Uterus (tissue), 4 donors: ENCODE results near the gene MYO16. TPM values are rescaled to one million over a fixed set of nuclear protein-coding genes. Genes with fewer than 3 reads are reported as not detected.

Experiments
- DNase-seq, 2 donors: peaks; one replicate each; pipeline ENCODE4 v3.0.0-alpha.2; 2019 to 2020
- H3K27ac ChIP-seq, 2 donors: fragments of 200-600 bp; sonication (generic); 1 replicate in 1 of 2; 2 replicates in 1 of 2; pipeline ENCODE4 v1.5.1; 2016 to 2018
- H3K27me3 ChIP-seq, 2 donors: fragments of 200-600 bp; sonication (generic); one replicate each; pipeline ENCODE4 v1.5.1; 2018 to 2019; ENCODE audit warnings: control low read depth in 1 of 2
- H3K36me3 ChIP-seq, 2 donors: fragments of 200-600 bp; sonication (generic); one replicate each; pipeline ENCODE4 v1.5.1; 2019; ENCODE audit warnings: control low read depth in 1 of 2
- H3K4me1 ChIP-seq, 2 donors: fragments of 200-600 bp; sonication (generic); one replicate each; pipeline ENCODE4 v1.5.1; 2018 to 2019; ENCODE audit warnings: control low read depth in 1 of 2
- H3K4me3 ChIP-seq, 2 donors: fragments of 200-600 bp; sonication (generic); 1 replicate in 1 of 2; 2 replicates in 1 of 2; pipeline ENCODE4 v1.5.1; 2018 to 2019; ENCODE audit warnings: mild to moderate bottlenecking in 1 of 2
- H3K9me3 ChIP-seq, 2 donors: fragments of 200-600 bp; sonication (generic); one replicate each; pipeline ENCODE4 v1.5.1; 2019; ENCODE audit warnings: control low read depth in 1 of 2
- CTCF ChIP-seq, 4 experiments: fragments of 200-600 bp in 2 of 4; fragments of 450-650 bp in 2 of 4; sonication (generic) in 2 of 4; IDR thresholded peaks; one replicate each; pipeline ENCODE4 v1.5.1; 2016 to 2019; ENCODE audit warnings: antibody characterized with exemption in 4 of 4, mild to moderate bottlenecking in 2 of 4, moderate library complexity in 1 of 4
- POLR2A ChIP-seq, 2 donors: fragments of 450-650 bp; IDR thresholded peaks; one replicate each; pipeline ENCODE4 v1.6.1; 2016; ENCODE audit warnings: antibody characterized with exemption in 2 of 2, mild to moderate bottlenecking in 1 of 2, moderate library complexity in 1 of 2
- intact Hi-C: fragments of 100-400 bp; cut with DNase I; formaldehyde crosslinking; loops from one replicate; pipeline ENCODE4 v1.15.1; 2023; ENCODE audit warnings: low total_unique reads
- total RNA-seq, 4 donors: library from RNA; depleted of rRNA in 3 of 4; stranded (reverse); fragments of >200 nt in 3 of 4; gene quantifications; one replicate each; pipeline versions ENCODE4 v1.1.0 to v1.2.4, GENCODE V29; 2014 to 2023
- donor health status: DM: yes; HTN: yes; CAD: no.

MYO16 gene
- total RNA-seq, 4 donors from 2014 or later: 0.35 to 0.88 TPM; not detected in 2

DNA sequence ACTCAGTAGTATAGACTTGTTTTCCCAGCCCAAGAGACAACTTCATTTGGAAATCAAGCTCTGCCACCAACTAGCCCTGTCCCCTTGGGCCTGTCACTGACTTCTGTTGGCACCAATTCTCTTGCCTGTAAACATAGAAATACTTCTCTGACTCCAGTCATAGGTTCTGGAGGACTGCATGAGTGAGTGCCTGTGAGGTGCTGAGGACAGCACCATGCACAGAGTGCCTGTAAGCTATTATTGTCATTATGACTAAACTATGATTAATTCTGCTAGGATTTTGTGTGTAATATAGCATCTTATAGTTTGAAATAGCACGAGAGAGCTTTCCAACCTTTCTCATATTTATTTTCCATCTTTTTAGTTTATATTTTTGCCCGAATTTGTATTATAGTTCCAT is 247.9 kb downstream of the MYO16 start:
- Histone ChIP-seq H3K9me3 (no peaks in the 10 kb centered on the region), H3K4me1 (no peaks in the 10 kb centered on the region), H3K36me3 (no peaks in the 10 kb centered on the region), H3K27me3 (no peaks in the 10 kb centered on the region), H3K27ac (no peak overlapping the region), H3K4me3 (no peak overlapping the region)
- no peak for DNase-seq
- intact Hi-C loops: no loop called here
- TF ChIP-seq POLR2A (IDR thresholded peaks at IDR 0.05) (no peak), CTCF (IDR thresholded peaks at IDR 0.05) (no peak)

DNA sequence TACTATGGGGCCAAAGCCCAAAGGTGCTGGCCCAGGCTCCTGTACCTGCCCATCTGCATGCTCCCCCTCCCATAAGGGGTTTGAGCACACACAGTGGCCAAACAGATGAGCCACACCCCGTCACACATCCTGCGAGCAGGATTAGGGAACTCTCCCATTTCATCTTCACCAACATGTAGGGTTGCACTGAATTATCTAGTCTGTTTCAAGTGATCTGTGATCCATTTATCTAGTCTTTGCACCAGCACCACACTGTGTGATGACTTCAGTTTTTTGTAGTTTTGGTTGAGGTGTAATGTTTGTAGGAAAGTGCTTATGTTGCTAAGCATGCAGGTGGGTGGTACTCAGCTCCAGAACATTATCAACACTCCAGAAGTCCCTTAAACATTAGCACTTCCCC is 249.3 kb downstream of the MYO16 start:
- Histone ChIP-seq H3K4me1 (no peaks in the 10 kb centered on the region), H3K9me3 (no peaks in the 10 kb centered on the region), H3K4me3 (no peak overlapping the region), H3K27ac (no peak overlapping the region), H3K36me3 (no peaks in the 10 kb centered on the region), H3K27me3 (no peaks in the 10 kb centered on the region)
- TF ChIP-seq POLR2A (IDR thresholded peaks at IDR 0.05): no peak
- no peak for TF ChIP-seq CTCF (IDR thresholded peaks at IDR 0.05)
- no peak for DNase-seq
- intact Hi-C loops: no loop called here

DNA sequence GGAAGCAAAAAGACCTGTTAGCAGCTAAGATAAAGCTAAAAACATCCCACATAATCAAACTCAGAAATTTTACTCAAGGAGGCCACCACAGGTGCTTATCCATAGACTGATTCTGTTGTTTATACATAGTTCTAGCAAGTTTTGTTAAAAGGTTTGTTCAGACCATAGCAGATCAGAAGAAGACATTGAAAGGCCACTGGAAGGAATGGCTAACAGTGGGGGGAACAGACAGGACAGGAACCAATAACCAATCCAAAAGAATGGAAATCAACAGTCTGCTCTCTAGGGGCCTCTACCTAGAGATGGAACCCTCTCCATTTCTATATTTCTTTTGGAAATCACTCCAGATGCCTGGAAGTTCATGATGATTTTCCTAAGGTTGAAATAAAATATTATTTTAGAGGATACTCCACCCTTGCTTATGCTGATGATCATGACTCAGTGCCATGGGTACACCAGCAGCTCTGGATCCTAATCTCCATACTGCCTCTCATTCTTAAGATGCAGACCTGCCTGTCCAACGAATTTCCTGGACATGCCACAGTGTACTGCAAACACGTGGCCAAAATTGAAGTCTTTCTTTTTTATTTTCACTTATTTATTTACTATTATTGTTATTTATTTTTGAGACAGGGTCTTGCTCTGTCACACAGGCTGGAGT is 260.0 kb downstream of the MYO16 start:
- Histone ChIP-seq H3K27ac (no peak overlapping the region), H3K27me3 (no peaks in the 10 kb centered on the region), H3K9me3 (no peaks in the 10 kb centered on the region), H3K4me3 (no peak overlapping the region), H3K36me3 (no peaks in the 10 kb centered on the region), H3K4me1 (no peaks in the 10 kb centered on the region)
- intact Hi-C loops: no loop called here
- no peak for TF ChIP-seq POLR2A (IDR thresholded peaks at IDR 0.05)
- TF ChIP-seq CTCF (IDR thresholded peaks at IDR 0.05): no peak
- DNase-seq: no peak

DNA sequence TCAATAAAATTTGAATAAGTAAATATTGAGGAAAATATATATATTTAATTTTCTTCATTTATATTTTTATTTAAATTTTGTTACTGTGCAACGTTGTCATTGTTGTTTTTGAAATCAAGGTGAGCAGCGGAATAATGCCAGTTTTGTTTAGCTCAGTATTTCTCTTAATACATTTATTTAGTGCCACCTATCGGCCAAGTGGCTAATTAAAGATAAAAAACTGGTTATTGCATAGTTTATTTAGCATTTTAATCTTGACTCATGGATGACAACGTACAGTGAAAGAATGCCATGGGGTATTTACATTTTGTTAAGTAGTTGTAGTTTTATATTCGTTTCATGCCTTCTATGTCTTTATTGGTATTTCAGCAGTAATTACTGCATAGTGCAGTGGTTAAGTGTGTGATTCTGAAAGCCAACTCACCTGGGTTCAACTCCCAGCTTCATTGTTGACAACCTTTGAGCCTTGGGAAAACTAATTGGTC is 265.9 kb downstream of the MYO16 start:
- TF ChIP-seq POLR2A (IDR thresholded peaks at IDR 0.05) (no peak), CTCF (IDR thresholded peaks at IDR 0.05) (peak; percentile 27 to 54 (median 36))
- intact Hi-C loops: no loop called here
- Histone ChIP-seq H3K27ac (no peak overlapping the region), H3K4me3 (no peak overlapping the region), H3K27me3 (no peaks in the 10 kb centered on the region), H3K4me1 (no peaks in the 10 kb centered on the region), H3K36me3 (no peaks in the 10 kb centered on the region), H3K9me3 (no peaks in the 10 kb centered on the region)
- no peak for DNase-seq

DNA sequence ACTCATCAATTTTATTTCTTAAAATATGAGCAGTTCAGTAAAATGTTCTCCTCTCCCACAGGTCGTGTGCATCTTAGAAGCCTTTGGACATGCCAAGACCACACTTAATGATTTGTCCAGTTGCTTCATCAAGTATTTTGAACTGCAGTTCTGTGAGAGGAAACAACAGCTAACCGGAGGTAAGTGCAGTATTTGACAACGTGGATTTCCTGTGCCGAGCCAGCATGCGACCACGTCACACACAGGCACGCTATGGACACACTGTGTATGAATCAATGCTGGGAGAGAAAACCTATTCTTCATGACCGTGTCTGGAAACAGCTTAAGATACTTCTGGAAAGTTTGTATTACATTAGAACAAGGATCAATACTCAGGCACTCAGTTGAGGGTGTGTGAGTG is 268.5 kb downstream of the MYO16 start:
- H3K36me3 ChIP-seq: no peaks in the 10 kb centered on the region
- no peak for DNase-seq
- no peaks in the 10 kb centered on the region for H3K27me3 ChIP-seq
- TF ChIP-seq POLR2A (IDR thresholded peaks at IDR 0.05) (no peak), CTCF (IDR thresholded peaks at IDR 0.05) (no peak)
- H3K4me1 ChIP-seq: no peaks in the 10 kb centered on the region
- no peak overlapping the region for H3K27ac ChIP-seq
- H3K4me3 ChIP-seq: no peak overlapping the region
- H3K9me3 ChIP-seq: no peaks in the 10 kb centered on the region
- intact Hi-C loops: no loop called here
